HG02571 (cell line): ENCODE results near the gene PLEKHA4.
"Not testable (repeated sequence)": the region's sequence is repeated elsewhere in the genome, so short reads cannot be mapped to it uniquely, and the experiment has no call there.

Source experiments
- ATAC-seq: cut with Tn5 transposase; IDR thresholded peaks from one replicate; pipeline ENCODE4 v1.9.1; 2021; ENCODE audit warnings: mild to moderate bottlenecking, moderate library complexity; ENCODE audit not compliant: unreplicated experiment

Gene PLEKHA4, protein sequence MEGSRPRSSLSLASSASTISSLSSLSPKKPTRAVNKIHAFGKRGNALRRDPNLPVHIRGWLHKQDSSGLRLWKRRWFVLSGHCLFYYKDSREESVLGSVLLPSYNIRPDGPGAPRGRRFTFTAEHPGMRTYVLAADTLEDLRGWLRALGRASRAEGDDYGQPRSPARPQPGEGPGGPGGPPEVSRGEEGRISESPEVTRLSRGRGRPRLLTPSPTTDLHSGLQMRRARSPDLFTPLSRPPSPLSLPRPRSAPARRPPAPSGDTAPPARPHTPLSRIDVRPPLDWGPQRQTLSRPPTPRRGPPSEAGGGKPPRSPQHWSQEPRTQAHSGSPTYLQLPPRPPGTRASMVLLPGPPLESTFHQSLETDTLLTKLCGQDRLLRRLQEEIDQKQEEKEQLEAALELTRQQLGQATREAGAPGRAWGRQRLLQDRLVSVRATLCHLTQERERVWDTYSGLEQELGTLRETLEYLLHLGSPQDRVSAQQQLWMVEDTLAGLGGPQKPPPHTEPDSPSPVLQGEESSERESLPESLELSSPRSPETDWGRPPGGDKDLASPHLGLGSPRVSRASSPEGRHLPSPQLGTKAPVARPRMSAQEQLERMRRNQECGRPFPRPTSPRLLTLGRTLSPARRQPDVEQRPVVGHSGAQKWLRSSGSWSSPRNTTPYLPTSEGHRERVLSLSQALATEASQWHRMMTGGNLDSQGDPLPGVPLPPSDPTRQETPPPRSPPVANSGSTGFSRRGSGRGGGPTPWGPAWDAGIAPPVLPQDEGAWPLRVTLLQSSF

DNA sequence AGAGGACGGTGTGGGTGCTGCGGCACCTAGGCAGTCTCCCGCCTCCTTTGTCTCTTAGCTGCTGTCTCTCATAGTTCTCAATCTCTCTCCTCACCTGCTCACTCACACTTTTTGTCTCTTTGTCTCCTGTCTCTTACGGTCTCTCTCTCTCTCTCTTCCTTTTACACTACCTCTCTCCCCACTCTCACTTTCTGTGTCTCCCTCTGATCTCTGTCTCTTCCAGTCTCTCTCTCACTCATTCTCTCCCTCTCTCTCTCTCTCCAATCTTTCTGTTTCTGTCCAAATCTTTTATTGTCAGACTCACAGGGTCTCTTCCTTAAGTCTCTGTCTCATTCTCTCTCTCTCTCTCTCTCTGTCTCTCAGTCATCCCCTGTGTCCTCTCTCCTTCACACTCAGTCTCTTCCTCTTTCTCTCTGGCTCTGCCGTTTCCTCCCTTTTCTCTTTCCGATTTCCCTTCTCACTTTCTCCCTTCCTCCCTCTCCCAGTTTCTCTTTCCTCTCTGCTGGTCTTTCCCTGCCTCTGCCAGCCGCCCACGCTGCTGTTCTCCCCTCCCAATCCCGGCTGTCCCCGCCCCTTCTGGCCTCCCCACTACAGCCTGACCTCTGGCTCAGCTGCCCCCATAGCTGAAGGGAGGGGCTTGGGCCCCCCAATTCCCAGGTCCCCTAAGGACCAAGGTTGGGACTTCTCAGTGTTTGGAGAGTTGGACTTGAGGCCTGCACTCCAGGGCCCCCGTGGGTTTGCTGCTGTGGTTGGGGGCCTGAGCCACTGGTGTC is at the start of gene PLEKHA4:
Gene PLEKHA4 (minus strand): TSS at position 504 of the 773 bp plus-strand sequence. CDS start 997 bp downstream, outside the sequence.
- ATAC-seq, result no peak

DNA sequence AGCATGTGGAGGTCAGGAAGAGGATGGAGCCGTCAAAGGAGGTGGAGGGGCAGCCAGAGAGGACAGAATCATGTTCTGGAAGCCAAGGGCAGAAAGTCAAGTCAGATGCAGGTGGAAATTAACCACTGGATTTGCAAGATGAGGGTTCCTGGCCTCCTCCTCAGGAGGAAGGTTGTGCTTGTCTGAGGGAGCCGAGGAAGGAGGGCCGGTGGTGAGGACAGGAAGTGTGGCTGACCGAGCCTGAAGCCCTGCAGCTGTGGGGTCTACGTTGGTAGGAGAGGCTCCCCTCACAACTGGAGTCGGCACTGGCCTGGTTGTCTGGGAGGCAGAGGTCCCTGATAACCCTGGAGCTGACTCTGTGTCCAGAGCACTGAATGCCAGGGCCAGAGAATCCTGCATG is 49.7 kb upstream of the PLEKHA4 start:
- no peak for ATAC-seq

GRCh38 chr19:48915757-48916156 is 47.3 kb upstream of the PLEKHA4 start:
- no peak for ATAC-seq

- ATAC-seq, result no peak
These were observed 45.8 kb upstream of the PLEKHA4 start for GRCh38 chr19:48914181-48914580.

DNA sequence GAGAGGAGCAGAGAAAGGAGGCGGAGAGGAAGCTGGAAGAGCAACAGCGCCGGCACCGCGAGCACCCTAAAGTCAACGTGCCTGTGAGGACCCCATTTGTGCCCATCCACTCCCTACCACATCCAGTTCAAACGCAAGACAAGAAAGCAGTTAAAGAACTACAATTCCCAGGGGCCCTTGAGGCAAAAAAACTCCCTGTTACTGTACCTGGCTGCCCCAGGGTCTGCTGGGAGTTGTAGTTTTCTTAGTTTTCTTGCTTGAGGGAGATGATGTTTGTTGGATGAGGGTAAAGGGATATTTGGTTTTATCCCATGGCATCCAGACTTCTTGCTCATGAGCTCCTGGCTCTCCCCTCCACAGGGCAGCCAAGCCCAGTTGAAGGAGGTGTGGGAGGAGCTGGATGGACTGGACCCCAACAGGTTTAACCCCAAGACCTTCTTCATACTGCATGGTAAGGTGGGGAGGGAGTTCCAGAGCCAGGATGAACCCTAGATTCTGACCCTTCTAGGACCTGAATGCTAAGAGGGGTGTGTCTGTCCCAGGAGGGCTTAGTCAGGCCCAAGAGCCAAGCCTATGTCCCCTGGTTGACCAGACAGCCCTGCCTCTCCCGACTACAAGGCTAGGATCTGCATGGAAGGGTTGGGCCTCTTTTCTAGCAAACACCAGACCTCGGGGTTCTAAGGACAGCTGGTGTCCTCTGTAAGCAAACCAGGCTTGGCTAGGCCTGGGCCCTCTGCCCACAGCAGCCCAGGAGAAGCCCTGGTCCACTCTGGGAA is 44.9 kb upstream of the PLEKHA4 start:
- no peak for ATAC-seq

GRCh38 chr19:48910803-48911202 is 42.4 kb upstream of the PLEKHA4 start:
- no peak for ATAC-seq

- ATAC-seq, result not testable (repeated sequence)
These were observed 41.1 kb upstream of the PLEKHA4 start for GRCh38 chr19:48909424-48910077.

GRCh38 chr19:48907671-48908070 is 39.3 kb upstream of the PLEKHA4 start:
- ATAC-seq, result no peak

DNA sequence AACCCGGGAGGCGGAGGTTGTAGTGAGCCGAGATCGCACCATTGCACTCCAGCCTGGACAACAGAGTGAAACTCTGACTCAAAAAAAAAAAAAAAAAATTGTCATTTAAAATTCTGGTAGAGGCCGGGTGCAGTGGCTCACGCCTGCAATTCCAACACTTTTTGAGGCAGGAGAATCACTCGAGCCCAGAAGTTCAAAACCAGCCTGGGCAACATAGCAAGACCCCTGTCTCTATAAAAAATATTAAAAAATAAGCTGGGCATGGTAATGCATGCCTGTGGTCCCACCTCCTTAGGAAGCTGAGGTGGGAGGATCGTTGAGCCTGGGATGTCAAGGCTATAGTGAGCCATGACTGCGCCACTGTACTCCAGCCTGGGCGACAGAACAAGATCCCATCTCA is 37.9 kb upstream of the PLEKHA4 start:
- ATAC-seq, result no peak

GRCh38 chr19:48905664-48906063 is 37.2 kb upstream of the PLEKHA4 start:
- no peak for ATAC-seq

GRCh38 chr19:48903788-48904187 is 35.4 kb upstream of the PLEKHA4 start:
- not testable (repeated sequence) for ATAC-seq

- ATAC-seq, result not testable (repeated sequence)
These were observed 33.9 kb upstream of the PLEKHA4 start for GRCh38 chr19:48902291-48902690.

DNA sequence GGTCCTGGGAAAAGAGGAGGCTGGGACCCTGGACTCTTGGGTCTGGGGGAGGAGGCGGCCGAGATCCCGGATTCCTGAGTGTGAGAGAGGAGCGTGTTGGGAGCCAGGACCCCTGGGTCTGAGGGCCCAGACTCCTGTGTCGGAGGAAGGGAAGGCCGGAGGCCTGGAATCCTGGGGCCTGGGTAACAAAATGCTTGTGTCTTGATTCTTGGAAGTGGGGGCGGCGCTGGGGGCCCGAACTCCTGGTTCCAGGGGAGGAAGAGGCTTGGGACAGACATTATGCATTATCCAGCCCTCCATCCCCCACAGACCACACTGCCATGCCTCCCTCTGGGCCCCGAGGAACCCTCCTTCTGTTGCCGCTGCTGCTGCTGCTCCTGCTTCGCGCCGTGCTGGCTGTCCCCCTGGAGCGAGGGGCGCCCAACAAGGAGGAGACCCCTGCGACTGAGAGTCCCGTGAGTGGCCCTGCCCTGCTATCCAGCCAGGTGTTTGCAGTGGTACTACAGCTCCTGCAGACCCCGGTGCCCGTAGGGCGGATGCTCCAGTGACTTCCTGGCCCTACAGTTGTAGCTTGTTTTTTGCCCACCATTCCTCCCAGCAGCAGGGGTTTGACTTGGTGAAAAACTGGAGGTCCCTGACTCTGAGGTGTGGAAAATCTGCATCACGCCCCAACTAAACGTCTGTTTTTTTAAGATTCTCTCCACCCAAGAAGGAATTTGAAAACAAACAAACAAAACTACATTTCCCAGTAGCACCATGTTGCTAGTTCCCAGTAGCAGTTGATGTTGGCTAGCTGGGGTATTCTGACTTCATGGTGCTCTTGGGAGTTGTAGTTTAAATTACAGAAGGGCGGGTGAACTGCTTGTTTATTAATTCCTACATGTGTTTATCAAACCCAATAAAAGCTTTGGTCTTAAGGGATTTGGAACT is 32.3 kb upstream of the PLEKHA4 start:
- ATAC-seq, result no peak

DNA sequence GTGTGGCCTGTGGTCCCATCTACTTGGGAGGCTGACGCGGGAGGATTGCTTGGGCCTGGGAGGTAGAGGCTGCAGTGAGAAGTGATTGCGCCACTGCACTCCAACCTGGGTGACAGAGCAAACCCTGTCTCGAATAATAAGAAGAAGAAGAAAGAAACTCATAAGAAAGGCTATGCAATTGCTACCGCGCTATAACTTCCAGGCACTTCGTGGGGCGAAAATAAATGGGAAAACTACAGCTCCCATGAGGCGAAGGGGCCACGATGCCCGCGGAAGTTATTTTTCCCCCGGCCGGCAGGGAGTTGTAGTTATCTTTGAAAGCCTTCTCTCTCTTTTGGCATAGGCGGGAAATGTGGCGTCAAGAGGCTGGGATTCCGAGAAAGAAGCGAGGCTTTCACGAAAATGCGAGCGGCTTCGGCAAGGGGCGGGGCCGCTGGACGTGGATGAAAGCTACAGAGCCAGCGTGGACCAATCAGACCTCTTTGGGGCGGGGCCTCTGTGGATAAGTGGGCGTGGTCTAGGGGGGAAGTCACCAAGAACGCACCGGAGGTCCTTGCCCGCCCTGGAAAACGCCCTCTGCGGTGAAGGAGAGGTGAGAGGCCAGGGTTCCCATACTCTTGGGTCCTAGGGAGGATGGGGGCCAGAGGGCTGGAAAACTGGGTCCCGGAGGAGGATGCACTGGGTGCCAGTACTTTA is 31.5 kb upstream of the PLEKHA4 start, which contains the start of gene NUCB1:
Gene NUCB1 (plus strand): TSS at position 532 of the 696 bp plus-strand sequence. CDS start 485 bp downstream, outside the sequence.
- ATAC-seq, result peak; percentile 90

DNA sequence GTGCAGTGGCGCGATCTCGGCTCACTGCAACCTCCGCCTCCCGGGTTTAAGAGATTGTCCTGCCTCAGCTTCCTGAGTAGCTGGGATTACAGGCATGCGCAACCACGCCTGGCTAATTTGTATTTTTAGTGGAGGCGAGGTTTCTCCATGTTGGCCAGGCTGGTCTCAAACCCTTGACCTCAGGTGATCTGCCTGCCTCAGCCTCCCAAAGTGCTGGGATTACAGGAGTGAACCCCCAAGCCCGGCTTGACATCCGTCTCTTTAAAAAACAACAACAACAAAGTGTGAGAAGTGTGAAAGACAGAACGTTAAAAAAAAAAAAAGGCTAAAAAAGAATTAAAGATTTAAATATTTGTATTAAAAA is 31.0 kb upstream of the PLEKHA4 start:
- not testable (repeated sequence) for ATAC-seq

DNA sequence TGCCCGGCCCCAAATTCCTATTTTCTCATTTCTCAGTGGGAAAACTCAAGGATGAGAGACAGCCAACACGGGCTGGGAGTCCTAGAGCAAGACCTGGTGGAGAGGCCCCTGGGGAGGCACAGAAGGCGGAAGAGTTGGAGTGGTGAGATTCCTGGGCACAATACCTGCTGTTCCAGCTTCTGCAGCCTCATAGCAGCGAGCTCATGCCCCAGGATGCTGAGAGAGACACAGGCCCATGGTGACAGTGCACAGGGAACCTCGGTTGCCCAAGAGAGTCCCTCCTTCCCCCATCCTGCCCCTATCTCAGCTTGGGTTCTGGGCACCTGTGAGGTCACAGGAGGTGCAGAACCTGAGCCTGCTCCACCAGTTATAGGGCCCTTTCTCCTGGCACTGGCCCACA is 28.8 kb upstream of the PLEKHA4 start:
- no peak for ATAC-seq

DNA sequence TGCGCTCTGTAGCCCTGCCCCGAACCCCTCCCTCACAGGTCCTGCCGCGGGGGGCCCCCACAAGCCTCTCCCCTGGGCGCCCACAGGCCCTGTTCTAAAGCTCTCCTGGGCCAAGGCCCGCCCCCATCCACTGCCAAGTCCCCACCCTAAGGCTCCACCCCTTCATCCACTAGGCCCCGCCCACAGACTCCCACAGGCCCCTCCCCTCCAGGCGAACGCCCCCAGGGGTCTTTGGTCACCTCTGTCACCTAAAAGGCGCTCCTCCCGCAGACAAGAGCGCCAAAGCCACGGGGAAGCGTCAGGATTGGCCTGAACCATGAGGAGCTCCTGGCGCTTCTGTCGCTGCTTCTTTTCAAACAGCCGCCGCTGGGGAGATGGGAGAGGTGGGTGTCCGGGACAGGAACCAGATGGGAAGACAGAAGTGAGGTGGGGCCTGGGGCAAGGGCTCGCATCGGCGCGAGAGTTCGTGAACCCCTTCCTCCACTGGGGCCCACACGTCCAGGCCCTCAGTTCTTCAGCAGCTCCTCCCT is 27.8 kb upstream of the PLEKHA4 start:
- ATAC-seq, result no peak

DNA sequence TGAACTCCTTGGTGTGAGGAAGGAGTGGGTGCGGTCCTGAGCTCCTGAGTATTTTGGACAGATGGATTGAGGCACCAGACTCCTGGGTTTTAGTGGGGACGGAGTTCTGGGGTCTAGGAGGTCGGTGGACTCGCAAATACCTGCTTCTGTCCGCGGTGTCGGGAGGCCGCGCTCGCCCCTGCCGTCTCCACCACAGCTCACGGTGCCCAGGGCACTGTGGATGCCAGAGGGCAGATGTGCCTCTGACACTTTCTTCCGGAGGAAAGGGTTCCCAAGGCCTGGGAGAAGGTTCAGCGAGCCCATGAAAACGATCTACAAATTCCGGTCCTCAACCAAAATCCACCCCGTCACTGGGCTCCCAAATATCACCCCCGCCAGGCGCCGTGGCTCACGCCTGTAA is 26.8 kb upstream of the PLEKHA4 start:
- no peak for ATAC-seq
